H9 (cell line): Measurements from ENCODE around the gene IMMP1L. TPM values are rescaled to one million over a fixed set of nuclear protein-coding genes. Genes with fewer than 3 reads are reported as not detected.

Source experiments
- DNase-seq: peaks from one replicate; pipeline ENCODE4 v3.0.0-alpha.2; 2017
- H2AFZ ChIP-seq: one replicate; pipeline ENCODE4 v1.6.1; 2013; ENCODE audit warnings: mild to moderate bottlenecking, low read length, control low read depth, moderate library complexity
- H2AK5ac ChIP-seq: 2 replicates; pipeline ENCODE4 v1.6.1; 2013; ENCODE audit warnings: low read length, control low read depth, mixed read lengths; ENCODE audit not compliant: insufficient read length
- H2BK120ac ChIP-seq: one replicate; pipeline ENCODE4 v1.6.1; 2013; ENCODE audit warnings: low read depth, mild to moderate bottlenecking, low read length, control low read depth, inconsistent platforms; ENCODE audit not compliant: poor library complexity, severe bottlenecking
- H2BK12ac ChIP-seq: 2 replicates; pipeline ENCODE4 v1.6.1; 2013; ENCODE audit warnings: low read length, control low read depth, mixed read lengths, low read depth; ENCODE audit not compliant: insufficient read length
- H2BK15ac ChIP-seq: 2 replicates; pipeline ENCODE4 v1.6.1; 2013; ENCODE audit warnings: low read depth, low read length, control low read depth
- H2BK20ac ChIP-seq: one replicate; pipeline ENCODE4 v1.6.1; 2013; ENCODE audit warnings: low read depth, mild to moderate bottlenecking, low read length, control low read depth, inconsistent platforms; ENCODE audit not compliant: poor library complexity, severe bottlenecking
- H2BK5ac ChIP-seq: 2 replicates; pipeline ENCODE4 v1.6.1; 2013; ENCODE audit warnings: low read length, control low read depth, mixed read lengths; ENCODE audit not compliant: insufficient read length
- H3K14ac ChIP-seq: 2 replicates; pipeline ENCODE4 v1.6.1; 2013; ENCODE audit warnings: low read length, control low read depth; ENCODE audit not compliant: insufficient read depth
- H3K18ac ChIP-seq: 2 replicates; pipeline ENCODE4 v1.6.1; 2013; ENCODE audit warnings: low read depth, mild to moderate bottlenecking, mixed read lengths, low read length, control low read depth; ENCODE audit not compliant: insufficient read length
- H3K23ac ChIP-seq: 2 replicates; pipeline ENCODE4 v1.6.1; 2013; ENCODE audit warnings: low read length, control low read depth, mixed read lengths, low read depth; ENCODE audit not compliant: insufficient read length
- H3K23me2 ChIP-seq: 2 replicates; pipeline ENCODE4 v1.6.1; 2013; ENCODE audit warnings: low read depth, mild to moderate bottlenecking, mixed read lengths, low read length, control low read depth; ENCODE audit not compliant: insufficient read length, poor library complexity, severe bottlenecking
- H3K27ac ChIP-seq: 2 replicates; pipeline ENCODE4 v1.5.1; 2013; ENCODE audit warnings: low read length, control low read depth, mixed read lengths, low read depth; ENCODE audit not compliant: insufficient read length
- H3K27me3 ChIP-seq: 2 replicates; pipeline ENCODE4 v1.6.1; 2013; ENCODE audit warnings: low read length, control low read depth, inconsistent platforms; ENCODE audit not compliant: insufficient read depth
- H3K4ac ChIP-seq: 2 replicates; pipeline ENCODE4 v1.6.1; 2013; ENCODE audit warnings: low read depth, mild to moderate bottlenecking, control low read depth, inconsistent platforms, low read length, moderate library complexity
- H3K4me1 ChIP-seq: 2 replicates; pipeline ENCODE4 v1.6.1; 2013; ENCODE audit warnings: low read length, control low read depth, inconsistent platforms; ENCODE audit not compliant: insufficient read depth
- H3K4me2 ChIP-seq: 2 replicates; pipeline ENCODE4 v1.6.1; 2013; ENCODE audit warnings: low read length, control low read depth, mixed read lengths; ENCODE audit not compliant: insufficient read length, insufficient read depth
- H3K56ac ChIP-seq: 2 replicates; pipeline ENCODE4 v1.6.1; 2013; ENCODE audit warnings: low read depth, mild to moderate bottlenecking, mixed read lengths, low read length, control low read depth; ENCODE audit not compliant: insufficient read length
- H3K79me1 ChIP-seq: 2 replicates; pipeline ENCODE4 v1.6.1; 2013; ENCODE audit warnings: low read depth, mild to moderate bottlenecking, moderate library complexity, low read length, control low read depth, inconsistent platforms; ENCODE audit not compliant: insufficient read depth, poor library complexity, severe bottlenecking
- H3K79me2 ChIP-seq: 2 replicates; pipeline ENCODE4 v1.6.1; 2013; ENCODE audit warnings: low read length, control low read depth, inconsistent platforms; ENCODE audit not compliant: insufficient read depth
- H3K9ac ChIP-seq: 2 replicates; pipeline ENCODE4 v1.6.1; 2013; ENCODE audit warnings: low read length, control low read depth, mixed read lengths; ENCODE audit not compliant: insufficient read length; ENCODE audit errors: extremely low read depth
- H3K9me3 ChIP-seq: one replicate; pipeline ENCODE4 v1.6.1; 2013; ENCODE audit warnings: low read depth, low read length, inconsistent platforms; ENCODE audit not compliant: control insufficient read depth
- H3T11ph ChIP-seq: one replicate; pipeline ENCODE4 v1.6.1; 2013; ENCODE audit warnings: mild to moderate bottlenecking, low read length, control low read depth, inconsistent platforms
- H4K20me1 ChIP-seq: one replicate; pipeline ENCODE4 v1.6.1; 2013; ENCODE audit not compliant: control insufficient read depth, insufficient read length, insufficient read depth
- H4K5ac ChIP-seq: 2 replicates; pipeline ENCODE4 v1.6.1; 2013; ENCODE audit warnings: low read depth, mild to moderate bottlenecking, mixed read lengths, low read length, control low read depth; ENCODE audit not compliant: insufficient read length
- H4K8ac ChIP-seq: replicated peaks from 2 replicates; pipeline ENCODE4 v1.6.1; 2013; ENCODE audit warnings: low read length, control low read depth, mixed read lengths, low read depth; ENCODE audit not compliant: insufficient read length
- H4K91ac ChIP-seq: 2 replicates; pipeline ENCODE4 v1.6.1; 2013; ENCODE audit warnings: low read depth, mild to moderate bottlenecking, moderate library complexity, mixed read lengths, low read length, control low read depth; ENCODE audit not compliant: insufficient read length
- H3K27ac Mint-ChIP-seq, 3 experiments: 2 replicates in 2 of 3; 3 replicates in 1 of 3; pipeline ENCODE4 v1.8.0; 2020 to 2021; ENCODE audit warnings: mixed read lengths in 3 of 3, mild to moderate bottlenecking in 1 of 3, moderate library complexity in 1 of 3
- H3K27me3 Mint-ChIP-seq: 2 replicates; pipeline ENCODE4 v1.8.0; 2021; ENCODE audit warnings: low read depth, mild to moderate bottlenecking, moderate library complexity, mixed read lengths
- H3K36me3 Mint-ChIP-seq, 3 experiments: 2 replicates in 2 of 3; 3 replicates in 1 of 3; pipeline ENCODE4 v1.8.0; 2020 to 2021; ENCODE audit warnings: low read depth in 3 of 3, mixed read lengths in 3 of 3; ENCODE audit not compliant: insufficient read depth in 1 of 3
- H3K4me1 Mint-ChIP-seq, 2 experiments: 2 replicates each; pipeline ENCODE4 v1.8.0; 2020; ENCODE audit warnings: mixed read lengths in 2 of 2
- H3K4me3 Mint-ChIP-seq, 2 experiments: 2 replicates in 1 of 2; 3 replicates in 1 of 2; pipeline ENCODE4 v1.8.0; 2020 to 2021; ENCODE audit warnings: mild to moderate bottlenecking in 2 of 2, mixed read lengths in 2 of 2, moderate library complexity in 1 of 2
- H3K9me3 Mint-ChIP-seq, 2 experiments: 2 replicates in 1 of 2; 3 replicates in 1 of 2; pipeline ENCODE4 v1.8.0; 2020; ENCODE audit warnings: mild to moderate bottlenecking in 2 of 2, mixed read lengths in 2 of 2, moderate library complexity in 1 of 2
- WGBS: extraction: QIAGEN DNeasy Blood & Tissue Kit; methylation state at CpG from one replicate; pipeline ENCODE4 v1.1.7; 2013; ENCODE audit warnings: missing lambda C conversion rate, low lambda C conversion rate, mixed read lengths; ENCODE audit not compliant: insufficient read length; ENCODE audit errors: extremely low coverage; 5-methylcytosine and 5-hydroxymethylcytosine counted together
- total RNA-seq: library from RNA; stranded (reverse); gene quantifications from 2 replicates; pipeline ENCODE4 v1.2.1, GENCODE V29; 2021
- TF ChIP-seq, protein P1 (sequence below): fragments of 200-600 bp; sonication (generic); conservative IDR thresholded peaks from 3 replicates; pipeline ENCODE4 v1.8.0; 2021; ENCODE audit warnings: antibody characterized with exemption, mild to moderate bottlenecking

IMMP1L gene
- total RNA-seq, 1 experiment from 2014 or later = 27.0 TPM

DNA sequence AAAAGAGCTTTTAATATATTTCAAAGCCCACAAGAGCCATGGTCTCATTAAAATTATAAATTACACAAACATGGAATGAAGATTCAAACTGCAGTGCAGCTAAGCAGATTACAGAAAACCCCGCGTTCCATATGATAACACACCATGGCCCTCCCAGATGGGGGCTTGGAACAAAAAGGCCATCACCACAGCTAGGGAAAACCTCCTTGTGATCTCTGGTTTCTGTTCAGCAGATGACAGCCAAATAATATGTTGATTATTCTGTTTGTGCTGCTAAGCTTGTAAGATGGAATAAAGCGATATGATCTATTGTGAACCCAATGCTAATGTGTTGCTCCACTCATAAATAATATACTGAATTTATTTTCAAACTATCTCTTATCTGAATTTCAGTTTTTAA is 28.5 kb downstream of the IMMP1L start:
- Histone ChIP-seq H3K14ac (no peak overlapping the region), H3K23me2 (no peaks in the 10 kb centered on the region), H2BK5ac (no peak overlapping the region), H4K8ac (no peak overlapping the region), H3K4ac (no peak overlapping the region), H3K9me3 (no peaks in the 10 kb centered on the region), H3K79me1 (no peaks in the 10 kb centered on the region), H2BK20ac (no peak overlapping the region), H3T11ph (no peak overlapping the region), H3K23ac (no peak overlapping the region), H2AFZ (no peak overlapping the region), H3K4me1 (no peaks in the 10 kb centered on the region), H3K27ac (no peak overlapping the region), H3K9ac (no peak overlapping the region), H3K56ac (no peak overlapping the region), H3K4me2 (no peak overlapping the region), H3K27me3 (no peaks in the 10 kb centered on the region), H4K91ac (no peak overlapping the region), H2AK5ac (no peak overlapping the region), H4K5ac (no peak overlapping the region), H2BK120ac (no peak overlapping the region), H2BK12ac (no peak overlapping the region), H4K20me1 (no peaks in the 10 kb centered on the region), H3K18ac (no peak overlapping the region), H2BK15ac (no peak overlapping the region), H3K79me2 (no peaks in the 10 kb centered on the region)
- H3K9me3 Mint-ChIP-seq = no peaks in the 10 kb centered on the region
- no CpG with 5 or more reads among the region's 3 CpGs for WGBS
- H3K4me3 Mint-ChIP-seq = no peak overlapping the region
- TF ChIP-seq, protein P1, sequence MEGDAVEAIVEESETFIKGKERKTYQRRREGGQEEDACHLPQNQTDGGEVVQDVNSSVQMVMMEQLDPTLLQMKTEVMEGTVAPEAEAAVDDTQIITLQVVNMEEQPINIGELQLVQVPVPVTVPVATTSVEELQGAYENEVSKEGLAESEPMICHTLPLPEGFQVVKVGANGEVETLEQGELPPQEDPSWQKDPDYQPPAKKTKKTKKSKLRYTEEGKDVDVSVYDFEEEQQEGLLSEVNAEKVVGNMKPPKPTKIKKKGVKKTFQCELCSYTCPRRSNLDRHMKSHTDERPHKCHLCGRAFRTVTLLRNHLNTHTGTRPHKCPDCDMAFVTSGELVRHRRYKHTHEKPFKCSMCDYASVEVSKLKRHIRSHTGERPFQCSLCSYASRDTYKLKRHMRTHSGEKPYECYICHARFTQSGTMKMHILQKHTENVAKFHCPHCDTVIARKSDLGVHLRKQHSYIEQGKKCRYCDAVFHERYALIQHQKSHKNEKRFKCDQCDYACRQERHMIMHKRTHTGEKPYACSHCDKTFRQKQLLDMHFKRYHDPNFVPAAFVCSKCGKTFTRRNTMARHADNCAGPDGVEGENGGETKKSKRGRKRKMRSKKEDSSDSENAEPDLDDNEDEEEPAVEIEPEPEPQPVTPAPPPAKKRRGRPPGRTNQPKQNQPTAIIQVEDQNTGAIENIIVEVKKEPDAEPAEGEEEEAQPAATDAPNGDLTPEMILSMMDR = no peak
- no peaks in the 10 kb centered on the region for H3K36me3 Mint-ChIP-seq
- H3K27me3 Mint-ChIP-seq = no peaks in the 10 kb centered on the region
- H3K27ac Mint-ChIP-seq = no peak overlapping the region; a peak in 1 of 7 replicates
- DNase-seq = no peak
- peaks cover 16 to 25% of the 10 kb centered on the region in 2 experiments for H3K4me1 Mint-ChIP-seq
